Measurements from ENCODE around the gene SLC10A3. TPM values are rescaled to one million over a fixed set of nuclear protein-coding genes. Genes with fewer than 3 reads are reported as not detected.

Gene SLC10A3
- total and polyA plus RNA-seq, 2 donors (not counting 3 experiments of a cell fraction or from before 2014, with no cell fraction given), result 21.9 to 22.6 TPM

- peak overlapping the region; percentile 50 for H3K27ac ChIP-seq (ENCODE audit: insufficient read depth, low read depth, low read length)
- H3K27me3 ChIP-seq (ENCODE audit: control insufficient read depth in 2 of 2, insufficient read depth in 2 of 2, low read length in 2 of 2), result no peaks in the 10 kb centered on the region
- H3K4me1 ChIP-seq (ENCODE audit: control insufficient read depth, extremely low read depth, insufficient read depth, low read length), result peaks cover 12% of the 10 kb centered on the region
- H3K79me2 ChIP-seq (ENCODE audit: control insufficient read depth, insufficient read depth, low read length), result peaks cover 3% of the 10 kb centered on the region
- BruUV-seq (replicated peaks), result TSS peak; percentile 71
- no peaks in the 10 kb centered on the region for H3K36me3 ChIP-seq (ENCODE audit: control insufficient read depth in 2 of 2, extremely low read depth in 1 of 2, insufficient read depth in 2 of 2, low read length in 2 of 2)
- no peak for TF ChIP-seq JUN (IDR thresholded peaks at IDR 0.05; ENCODE audit: borderline replicate concordance, insufficient read depth, insufficient read length, low read depth)
- no peak for TF ChIP-seq GATA2 (IDR thresholded peaks at IDR 0.05; ENCODE audit: insufficient read depth, insufficient read length, low read depth, low read length)
- no peak for TF ChIP-seq EZH2 (IDR thresholded peaks at IDR 0.05; ENCODE audit: borderline replicate concordance, low read depth, low read length, severe bottlenecking)
- no peak for TF ChIP-seq POLR2A (IDR thresholded peaks at IDR 0.05; ENCODE audit: low read depth, low read length)
- TF ChIP-seq FOS (IDR thresholded peaks at IDR 0.05; ENCODE audit: borderline replicate concordance, insufficient read depth, low read length), result no peak
- no peak for TF ChIP-seq MYC (IDR thresholded peaks at IDR 0.05; ENCODE audit: low read depth, low read length)
- no peak for TF ChIP-seq CTCF (IDR thresholded peaks at IDR 0.05; ENCODE audit: extremely low read depth in 1 of 2, insufficient read depth in 1 of 2, low read depth in 1 of 2, low read length in 2 of 2)
- TF ChIP-seq MAX (IDR thresholded peaks at IDR 0.05; ENCODE audit: insufficient read depth, insufficient read length), result no peak
- no peak for TF ChIP-seq POLR2AphosphoS5 (IDR thresholded peaks at IDR 0.05; ENCODE audit: insufficient read depth, low read depth, low read length)
- H3K9me3 ChIP-seq (replicated peaks; ENCODE audit: control insufficient read depth, insufficient read depth, low read length), result no peaks in the 10 kb centered on the region
- H4K20me1 ChIP-seq (replicated peaks; ENCODE audit: control insufficient read depth, extremely low read depth, insufficient read depth, low read length), result no peaks in the 10 kb centered on the region
- H2AFZ ChIP-seq (ENCODE audit: low read depth, low read length), result no peak overlapping the region
- H3K4me2 ChIP-seq (ENCODE audit: insufficient read depth, low read length), result peak overlapping the region; percentile 67
- no peak for DNase-seq (ENCODE audit: low read depth, low spot score)
- H3K9ac ChIP-seq (replicated peaks; ENCODE audit: extremely low read depth, insufficient read depth, low read length), result peak overlapping the region; percentile 68
- ChIA-PET POLR2A (interaction anchor here (1.7 kb wide), 1 partner anchor 12 kb away, joined by 6 read pairs; no protein-coding TSS in a partner anchor), CTCF (interaction anchor here (1.9 to 2.7 kb wide), 2 partner anchors 12 to 142 kb away, joined by 5 to 15 read pairs; no protein-coding TSS in a partner anchor)
- dilution Hi-C loops (cut with MboI; ENCODE audit: extremely low pct_ligation_motif_present, low sequenced_read_pairs) (no loop called here), intact Hi-C loops (cut with micrococcal nuclease) (loop anchor here (5.0 kb wide), 1 partner anchor 88 kb away; the partner anchor contains the start of gene ATP6AP1)
- FAIRE-seq, result peak; percentile 62
- peak overlapping the region; percentile 59 to 74 (median 62) for H3K4me3 ChIP-seq (replicated peaks in 1 of 3; ENCODE audit: insufficient read depth in 1 of 3, low read depth in 1 of 3, low read length in 3 of 3)
- no peaks in the 10 kb centered on the region for H3K9me1 ChIP-seq (replicated peaks; ENCODE audit: control insufficient read depth, extremely low read depth, insufficient read depth, low read length)
Observed at GRCh38 chrX:154515090-154515965, 24.9 kb upstream of the SLC10A3 start.
